Upper lobe of left lung (tissue), 4 donors: ENCODE results near the gene GABRD.

Source experiments
- EP300 ChIP-seq, 4 donors: sonication (generic); formaldehyde crosslinking; IDR thresholded peaks; one replicate each; pipeline ENCODE4 v1.5.1; 2017; ENCODE audit warnings: antibody characterized with exemption in 4 of 4, control low read depth in 2 of 4
- POLR2AphosphoS5 ChIP-seq, 2 donors: sonication (generic); formaldehyde crosslinking; IDR thresholded peaks; one replicate each; pipeline ENCODE4 v1.5.1; 2017; ENCODE audit warnings: antibody characterized with exemption in 2 of 2
- TF ChIP-seq, protein P1 (sequence below), 6 experiments: fragments of 450-650 bp in 4 of 6; fragments of 200-600 bp in 2 of 6; sonication (generic) in 2 of 6; IDR thresholded peaks; one replicate each; pipeline ENCODE4 v1.5.1; 2016 to 2019; ENCODE audit warnings: antibody characterized with exemption in 6 of 6

DNA sequence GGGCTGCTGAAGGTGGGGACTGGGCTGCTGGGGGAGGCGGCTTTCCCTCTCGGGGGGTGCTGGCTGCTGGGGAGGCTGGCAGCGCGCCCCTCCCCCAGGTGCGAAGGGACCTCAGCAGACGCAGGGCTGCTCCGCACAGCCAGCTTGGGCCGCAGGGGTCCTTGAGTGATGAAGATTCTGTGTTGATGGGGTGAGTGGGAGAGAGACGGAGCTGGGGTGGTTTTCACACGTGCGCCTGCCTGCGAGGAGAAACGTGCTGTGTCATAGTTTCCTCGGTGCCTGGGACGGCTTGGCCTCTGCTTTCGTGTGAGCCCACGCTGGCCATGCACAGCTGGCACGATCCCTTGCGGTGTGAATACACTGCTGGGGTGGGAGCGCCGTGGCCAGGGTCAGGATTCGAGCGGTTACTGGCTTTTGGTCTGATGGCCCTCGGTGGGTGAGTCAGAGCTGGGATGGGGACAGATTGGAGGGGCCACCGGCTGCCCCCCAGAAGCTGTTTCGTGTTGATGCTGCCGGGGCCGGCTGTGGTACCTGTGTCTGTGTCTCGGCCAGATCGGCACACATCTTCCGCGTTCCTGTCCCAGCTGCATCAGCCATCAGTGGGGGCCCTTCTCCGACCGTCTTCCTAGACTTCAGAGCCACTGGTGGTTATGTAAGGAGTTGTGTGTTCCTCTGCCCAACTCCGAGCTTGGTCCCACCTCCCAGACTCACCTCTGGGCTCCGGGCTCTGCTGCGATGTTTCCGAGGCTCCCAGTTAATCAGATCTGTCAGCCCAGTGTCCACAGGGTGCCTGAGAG lies 56.0 kb downstream of the GABRD start:
- TF ChIP-seq, protein P1, sequence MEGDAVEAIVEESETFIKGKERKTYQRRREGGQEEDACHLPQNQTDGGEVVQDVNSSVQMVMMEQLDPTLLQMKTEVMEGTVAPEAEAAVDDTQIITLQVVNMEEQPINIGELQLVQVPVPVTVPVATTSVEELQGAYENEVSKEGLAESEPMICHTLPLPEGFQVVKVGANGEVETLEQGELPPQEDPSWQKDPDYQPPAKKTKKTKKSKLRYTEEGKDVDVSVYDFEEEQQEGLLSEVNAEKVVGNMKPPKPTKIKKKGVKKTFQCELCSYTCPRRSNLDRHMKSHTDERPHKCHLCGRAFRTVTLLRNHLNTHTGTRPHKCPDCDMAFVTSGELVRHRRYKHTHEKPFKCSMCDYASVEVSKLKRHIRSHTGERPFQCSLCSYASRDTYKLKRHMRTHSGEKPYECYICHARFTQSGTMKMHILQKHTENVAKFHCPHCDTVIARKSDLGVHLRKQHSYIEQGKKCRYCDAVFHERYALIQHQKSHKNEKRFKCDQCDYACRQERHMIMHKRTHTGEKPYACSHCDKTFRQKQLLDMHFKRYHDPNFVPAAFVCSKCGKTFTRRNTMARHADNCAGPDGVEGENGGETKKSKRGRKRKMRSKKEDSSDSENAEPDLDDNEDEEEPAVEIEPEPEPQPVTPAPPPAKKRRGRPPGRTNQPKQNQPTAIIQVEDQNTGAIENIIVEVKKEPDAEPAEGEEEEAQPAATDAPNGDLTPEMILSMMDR (IDR thresholded peaks at IDR 0.05), result no peak
- TF ChIP-seq POLR2AphosphoS5 (IDR thresholded peaks at IDR 0.05) (no peak), EP300 (IDR thresholded peaks at IDR 0.05) (no peak)
